HG03025 (cell line): ENCODE data around the gene TUBGCP2.
A peak's percentile ranks its signal among the peaks of the same experiment; 100 is the strongest.
"Not testable (repeated sequence)": the region's sequence is repeated elsewhere in the genome, so short reads cannot be mapped to it uniquely, and the experiment has no call there.

Source experiments
- ATAC-seq: cut with Tn5 transposase; IDR thresholded peaks from one replicate; pipeline ENCODE4 v1.9.1; 2021; ENCODE audit warnings: mild to moderate bottlenecking, moderate library complexity; ENCODE audit not compliant: unreplicated experiment, low FRiP score

TUBGCP2 gene

DNA sequence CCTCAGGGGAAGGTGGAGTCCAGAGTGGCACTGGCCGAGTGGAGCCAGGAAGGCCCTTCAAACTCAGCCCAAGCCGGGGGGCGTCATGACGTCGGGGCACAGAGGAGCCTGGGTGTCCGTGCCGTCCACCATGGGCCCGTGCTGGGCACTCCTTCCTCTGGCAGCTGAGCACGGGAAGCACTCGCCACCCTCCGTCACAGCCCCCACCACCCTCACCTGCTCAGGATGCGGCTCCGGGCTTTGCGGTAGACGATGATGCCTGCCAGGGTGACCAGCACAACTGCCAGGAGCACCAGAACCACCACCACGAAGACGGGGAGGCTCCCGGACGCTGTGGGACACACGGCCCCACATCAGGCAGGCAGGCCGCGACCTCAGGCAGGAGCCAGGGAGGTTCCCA is 40.1 kb downstream of the TUBGCP2 start:
- ATAC-seq, result no peak

DNA sequence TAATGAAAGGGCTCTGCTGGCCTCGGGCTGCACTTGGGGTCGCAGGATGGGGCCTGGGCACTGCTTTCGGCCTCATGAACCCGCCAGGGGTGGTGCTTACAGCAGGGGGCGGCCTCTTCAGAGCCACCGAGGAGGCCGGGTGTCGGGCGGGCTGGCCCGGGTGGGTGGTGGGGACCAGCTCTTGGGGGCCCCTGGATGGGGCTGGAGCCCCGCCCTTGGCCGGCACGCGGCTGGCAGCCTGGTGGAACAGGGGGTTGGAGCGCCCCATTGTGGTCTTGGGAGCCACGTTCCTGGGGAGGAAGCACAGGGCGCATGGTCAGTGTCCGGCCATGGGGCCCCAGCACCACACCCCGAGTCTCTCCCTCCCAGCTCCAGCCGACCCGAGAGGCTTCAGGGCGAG is 40.8 kb downstream of the TUBGCP2 start:
- no peak for ATAC-seq

DNA sequence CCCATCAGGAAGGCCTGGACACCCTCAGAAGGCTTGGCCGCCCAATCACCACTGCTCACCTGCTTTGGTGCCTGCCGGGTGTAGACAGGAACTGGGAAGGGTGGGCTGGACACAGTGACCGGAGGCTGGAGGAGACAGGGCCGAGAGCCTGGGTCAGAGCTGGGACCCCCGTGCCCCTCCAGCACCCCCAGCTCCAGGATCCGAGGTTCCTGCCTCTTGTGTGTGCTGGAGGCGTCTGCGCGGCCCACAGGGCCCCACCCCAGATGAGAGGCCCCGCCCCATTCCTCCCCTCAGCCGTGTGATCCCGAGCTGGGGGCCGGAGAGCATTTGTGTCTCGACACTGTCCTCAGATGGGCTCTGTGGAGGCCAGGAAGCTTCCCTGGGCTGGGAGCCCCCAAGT is 41.4 kb downstream of the TUBGCP2 start:
- no peak for ATAC-seq

DNA sequence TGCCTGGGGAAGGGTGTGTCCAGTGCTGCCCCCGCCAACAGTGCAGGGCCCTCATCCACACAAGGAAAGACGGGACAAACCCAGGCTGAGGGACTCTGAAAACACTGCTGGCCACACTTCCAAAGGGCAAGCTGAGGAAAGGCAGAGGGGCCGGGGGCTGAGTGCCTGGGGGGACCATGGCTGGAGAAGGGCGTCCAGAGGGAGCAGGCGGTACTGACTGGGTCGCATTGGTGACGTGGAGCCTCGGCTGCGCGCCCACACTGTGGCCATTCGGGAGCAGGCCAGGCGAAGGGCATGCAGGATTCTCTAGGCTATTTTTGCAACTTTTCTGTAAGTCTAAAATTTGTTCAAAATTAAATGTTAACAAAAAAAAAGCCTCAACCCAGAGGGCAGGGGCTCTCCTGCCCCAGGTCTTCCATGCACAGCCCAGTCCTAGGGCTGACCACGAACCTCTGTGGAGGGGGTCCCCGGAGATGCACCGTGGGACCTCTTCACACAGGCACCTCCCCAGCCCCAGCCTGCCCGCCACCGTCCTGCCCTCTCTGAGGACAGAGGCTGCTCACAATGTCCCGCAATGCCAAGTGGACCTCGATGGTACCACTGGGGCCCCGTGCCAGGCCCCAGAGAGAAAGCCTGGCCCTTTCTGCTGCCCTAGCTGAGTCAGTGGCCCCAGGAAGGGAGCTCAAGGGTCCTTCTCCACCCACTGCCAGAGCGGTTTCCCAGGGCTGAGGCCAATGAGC is 42.4 kb downstream of the TUBGCP2 start:
- no peak for ATAC-seq

DNA sequence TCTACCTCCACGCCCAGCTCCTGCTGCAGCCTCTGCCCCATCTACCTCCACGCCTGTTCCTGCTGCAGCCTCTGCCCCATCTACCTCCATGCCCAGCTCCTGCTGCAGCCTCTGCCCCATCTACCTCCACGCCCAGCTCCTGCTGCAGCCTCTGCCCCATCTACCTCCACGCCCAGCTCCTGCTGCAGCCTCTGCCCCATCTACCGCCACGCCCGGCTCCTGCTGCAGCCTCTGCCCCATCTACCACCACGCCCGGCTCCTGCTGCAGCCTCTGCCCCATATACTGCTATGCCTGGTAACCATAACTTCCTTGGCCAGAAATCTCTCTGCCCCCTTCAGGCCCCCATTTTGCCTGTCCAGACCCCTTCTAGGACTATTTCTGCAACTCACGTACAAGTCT is 43.6 kb downstream of the TUBGCP2 start:
- ATAC-seq, result not testable (repeated sequence)

DNA sequence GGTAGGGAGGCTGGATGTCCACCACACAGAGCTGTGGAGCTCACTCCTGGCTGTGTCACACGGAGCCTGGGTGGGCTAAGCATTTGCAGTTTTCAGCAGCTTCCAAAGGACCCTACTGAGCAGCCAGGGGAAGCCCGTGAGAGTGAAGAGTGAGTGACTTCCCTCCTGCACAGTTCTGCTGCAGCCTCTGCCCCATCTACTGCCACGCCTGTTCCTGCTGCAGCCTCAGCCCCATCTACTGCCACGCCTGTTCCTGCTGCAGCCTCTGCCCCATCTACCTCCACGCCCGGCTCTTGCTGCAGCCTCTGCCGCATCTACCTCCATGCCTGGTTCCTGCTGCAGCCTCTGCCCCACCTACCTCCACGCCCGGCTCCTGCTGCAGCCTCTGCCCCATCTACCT is 44.2 kb downstream of the TUBGCP2 start:
- no peak for ATAC-seq

DNA sequence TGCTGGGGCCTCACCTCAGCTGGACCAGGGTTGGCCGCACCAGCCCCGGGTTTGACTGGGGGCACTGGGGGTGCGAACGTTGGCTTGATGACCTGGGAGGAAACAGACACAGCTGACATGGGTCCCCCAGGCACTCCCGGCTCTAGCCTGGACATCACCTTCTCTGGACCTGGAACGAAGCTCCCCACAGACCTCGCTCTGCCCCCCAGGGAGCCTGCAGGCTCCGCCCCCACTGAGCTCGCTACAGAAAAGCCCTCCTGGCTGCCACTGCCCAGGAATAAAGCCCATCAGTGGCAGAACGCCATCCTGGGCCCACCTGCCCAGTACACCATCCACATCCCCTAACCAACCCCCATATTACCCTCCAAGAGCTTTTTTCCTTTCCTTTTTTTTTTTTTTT is 45.0 kb downstream of the TUBGCP2 start:
- ATAC-seq, result no peak

DNA sequence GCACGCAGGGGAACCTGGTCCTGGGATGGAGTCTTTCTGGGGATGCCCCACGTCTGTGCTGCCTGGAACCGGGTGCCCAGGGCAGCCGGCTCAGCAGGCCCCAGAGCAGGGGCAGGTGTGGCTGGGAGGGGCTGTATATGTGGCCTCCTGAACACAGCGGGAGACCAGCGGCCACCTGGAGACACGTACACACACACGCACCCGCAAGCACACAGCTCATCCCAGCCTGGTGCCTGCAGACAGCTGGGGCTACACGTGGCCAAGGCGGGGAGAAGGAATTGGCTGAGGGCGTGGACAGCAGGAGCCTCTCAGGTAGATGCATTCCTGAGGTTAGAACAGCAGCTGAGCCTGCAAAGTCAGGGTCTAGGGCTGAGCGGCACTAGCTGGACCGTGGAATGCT is 46.0 kb downstream of the TUBGCP2 start:
- ATAC-seq, result no peak

DNA sequence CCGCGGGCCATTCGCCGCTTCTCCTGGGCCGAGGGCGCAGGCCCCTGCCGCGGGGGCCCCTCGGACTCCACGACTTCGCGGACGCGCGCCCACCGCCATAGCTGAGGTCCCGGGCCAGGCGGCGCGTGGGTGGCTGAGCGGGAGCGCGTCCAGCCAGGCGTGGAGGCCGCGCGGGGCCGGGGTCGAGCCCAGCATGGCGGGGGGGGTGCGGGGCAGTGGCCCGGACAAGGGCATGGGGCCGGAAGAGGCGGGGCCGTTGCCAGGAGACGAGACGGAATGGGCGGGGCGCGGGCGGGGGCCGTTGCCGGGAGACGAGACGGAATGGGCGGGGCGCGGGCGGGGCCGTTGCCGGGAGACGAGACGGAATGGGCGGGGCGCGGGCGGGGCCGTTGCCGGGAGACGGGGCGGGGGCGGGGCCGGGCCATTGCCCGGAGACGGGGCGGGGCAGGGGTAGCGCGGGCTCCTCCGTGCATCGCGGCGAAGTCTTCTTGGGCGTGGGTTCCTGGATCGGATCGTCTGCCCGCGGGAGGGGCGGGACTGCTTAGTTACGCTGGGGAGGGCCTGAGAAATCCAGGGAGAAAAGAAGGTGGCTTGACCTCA is 46.8 kb downstream of the TUBGCP2 start:
- peak; percentile 45 for ATAC-seq

DNA sequence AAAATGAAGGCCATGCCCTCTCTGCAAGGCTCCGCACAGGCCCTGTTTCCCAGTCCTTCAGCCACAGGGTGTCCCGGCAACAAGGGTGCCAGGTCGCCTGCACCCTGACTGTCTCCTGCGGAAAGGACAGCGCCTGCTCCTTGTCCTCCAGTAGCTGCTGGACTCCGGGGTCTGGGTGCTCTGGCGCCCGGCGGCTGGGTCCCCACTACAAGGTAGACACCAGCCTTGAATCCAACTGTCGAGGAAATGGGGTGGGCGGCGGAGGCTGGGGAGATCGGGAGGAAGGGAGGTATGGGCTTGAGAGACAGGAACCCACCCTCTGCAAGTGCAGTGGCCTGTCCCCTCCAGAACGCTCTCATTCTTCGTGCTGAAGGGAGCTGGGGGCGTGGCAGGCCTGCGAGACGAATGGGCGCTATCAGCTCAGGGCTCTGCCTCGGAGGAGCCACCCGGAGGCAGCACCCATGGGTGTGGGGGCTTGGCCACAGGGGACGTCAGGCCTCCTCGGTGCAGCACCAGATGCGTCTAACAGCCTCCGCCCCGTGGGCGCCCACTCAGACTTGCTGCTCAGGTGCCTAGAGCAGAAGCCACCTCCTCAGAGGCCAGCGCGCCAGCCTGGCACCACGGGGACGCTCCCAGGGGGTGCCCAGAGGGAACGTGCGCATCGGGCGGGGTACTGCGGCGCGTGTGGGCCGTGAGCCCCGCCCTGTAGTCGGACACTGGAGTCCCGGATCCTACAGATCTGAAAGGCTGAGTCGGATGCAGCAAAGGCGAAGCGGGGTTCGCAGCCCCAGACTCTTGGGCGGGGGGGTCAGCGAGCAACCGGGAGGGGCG is 47.6 kb downstream of the TUBGCP2 start:
- peak; percentile 37 for ATAC-seq

DNA sequence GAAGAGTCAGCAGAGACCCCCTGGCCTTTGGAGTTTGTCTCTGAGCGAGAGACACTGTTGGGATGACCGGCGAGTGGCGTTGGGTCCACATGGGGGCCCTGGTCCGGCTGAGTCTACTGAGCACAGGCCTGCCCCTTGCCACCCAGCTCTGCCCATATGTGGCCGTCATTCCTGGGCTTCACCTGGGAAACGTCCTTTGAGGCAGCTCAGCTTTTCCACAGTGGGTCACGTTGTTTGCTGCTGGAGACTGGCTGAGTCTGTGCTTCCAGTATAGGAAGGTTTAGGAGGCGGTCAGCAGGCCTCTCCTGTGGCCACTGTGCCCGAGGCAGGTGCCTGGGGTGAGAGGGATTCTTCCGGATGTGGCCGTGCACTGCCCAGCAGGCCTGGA is 49.1 kb downstream of the TUBGCP2 start:
- no peak for ATAC-seq

DNA sequence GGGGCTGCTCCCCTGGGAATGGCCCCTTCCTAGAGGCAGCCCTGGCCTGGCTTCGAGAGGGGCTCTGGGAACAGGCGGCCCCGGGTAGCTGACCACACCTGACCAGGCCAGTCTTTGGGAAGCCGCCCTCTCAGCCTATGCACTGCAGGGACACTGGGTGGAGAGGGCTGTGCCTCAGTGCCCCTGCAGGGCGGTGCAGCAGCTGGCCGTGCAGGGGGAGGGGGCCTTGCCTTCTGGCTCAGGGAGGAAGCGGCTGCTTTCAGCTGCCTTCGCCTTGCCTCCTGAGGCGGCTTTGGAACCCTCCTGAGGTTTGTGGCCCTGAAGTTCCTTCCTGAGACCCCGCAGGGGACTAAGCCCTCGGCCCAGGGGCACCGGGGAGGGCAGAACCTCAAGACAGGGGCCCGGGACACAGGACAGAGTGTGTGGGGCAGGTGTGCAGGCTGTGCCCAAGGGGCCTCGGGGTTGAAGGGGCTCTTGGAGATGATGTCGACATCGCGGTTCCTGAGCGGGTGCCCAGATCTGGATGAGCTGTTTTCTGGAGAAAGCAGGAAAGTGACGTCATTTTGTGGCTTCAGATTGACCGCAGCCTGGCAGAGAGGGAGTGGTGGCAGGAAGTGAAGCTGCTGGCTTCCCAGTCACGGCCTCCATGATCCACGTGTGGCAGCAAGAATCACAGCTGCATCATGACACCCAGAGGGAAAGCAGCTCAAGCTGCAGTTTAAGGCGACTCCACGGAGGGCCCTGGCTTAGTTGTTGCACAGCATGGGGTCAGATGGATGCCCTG is 49.7 kb downstream of the TUBGCP2 start:
- no peak for ATAC-seq

DNA sequence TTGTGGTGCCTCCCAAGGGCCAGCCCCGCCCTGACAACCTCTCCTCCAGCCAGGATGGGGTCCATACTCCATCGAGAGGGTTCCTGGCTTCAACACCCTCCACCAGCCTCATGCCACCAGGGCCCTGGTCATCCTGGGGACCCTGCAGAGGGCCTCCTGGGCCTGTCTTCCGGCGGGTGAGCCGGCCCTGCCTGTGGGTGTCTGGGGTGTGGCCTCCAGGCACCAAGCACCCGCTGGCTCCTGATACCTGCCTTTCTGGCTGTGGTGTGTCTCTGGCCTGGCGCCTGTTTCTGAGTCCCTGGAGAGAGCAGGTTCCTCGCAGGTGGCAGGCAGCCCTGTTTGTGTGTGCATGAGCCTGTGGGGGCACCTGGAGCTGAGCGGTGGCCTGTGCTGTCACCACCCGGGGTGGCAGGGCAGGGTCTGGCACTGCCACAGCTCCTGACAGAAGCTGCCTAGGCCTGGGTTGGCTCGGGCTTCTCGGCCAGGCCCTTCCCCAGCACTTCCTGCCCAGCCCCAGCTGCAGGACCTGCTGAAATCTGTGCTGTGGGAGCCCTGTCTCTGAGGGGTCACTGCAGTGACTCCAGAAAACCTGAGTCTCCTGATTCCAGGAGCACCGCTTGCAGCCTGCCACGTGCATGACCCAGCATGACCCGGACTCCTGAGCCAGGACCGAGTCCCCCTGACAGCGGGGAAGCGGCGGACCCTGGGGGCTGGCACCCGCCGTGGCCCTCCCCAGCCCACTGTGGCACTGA is 50.4 kb downstream of the TUBGCP2 start:
- no peak for ATAC-seq

DNA sequence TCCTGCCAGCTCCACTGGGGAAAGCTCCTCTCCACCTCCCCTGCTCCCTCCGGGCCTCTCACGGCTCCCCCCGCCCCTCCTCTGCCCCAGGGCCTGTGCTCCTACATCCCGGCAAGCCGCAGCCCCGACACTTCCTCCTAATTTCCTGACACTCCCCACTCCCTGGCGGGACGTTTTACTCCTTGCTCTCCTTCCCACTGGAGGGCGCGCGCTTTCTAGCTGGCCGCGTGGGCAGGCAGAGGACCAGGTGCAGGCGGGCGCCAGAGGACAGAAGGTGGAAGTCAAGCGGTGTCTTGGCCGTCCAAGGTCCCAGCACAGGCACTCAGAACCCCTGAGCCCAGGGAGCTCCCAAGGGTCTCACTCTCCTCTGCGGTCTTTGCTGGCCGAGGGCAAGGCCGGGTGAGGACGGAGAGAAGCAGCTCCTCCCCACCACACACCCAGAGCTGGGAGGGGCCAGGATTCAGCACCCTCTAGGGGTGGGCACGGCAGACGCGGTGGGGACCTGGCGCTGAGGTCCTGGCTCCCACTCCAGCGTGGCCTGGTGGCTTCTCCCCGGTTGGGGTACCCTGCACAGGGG is 51.1 kb downstream of the TUBGCP2 start:
- ATAC-seq, result no peak

DNA sequence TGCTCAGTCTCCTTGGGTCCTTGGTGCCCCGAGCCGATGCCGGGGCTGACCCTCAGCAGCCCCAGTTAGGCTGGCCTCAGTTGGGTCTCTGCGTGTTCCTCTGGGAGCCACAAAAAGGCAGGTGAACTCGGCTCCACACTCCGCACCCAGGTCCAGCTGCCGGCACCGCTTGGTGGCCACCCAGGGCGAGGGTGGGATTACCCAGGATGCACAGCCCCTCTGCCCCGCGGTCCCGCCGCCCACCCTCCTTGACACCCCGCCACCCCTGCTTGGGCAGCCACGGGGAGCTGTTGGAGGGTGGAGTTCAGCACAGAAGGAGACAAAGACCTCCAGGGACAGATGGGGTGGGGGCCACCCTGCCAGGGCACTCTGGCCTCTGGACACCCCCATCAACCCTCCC is 53.3 kb downstream of the TUBGCP2 start:
- ATAC-seq, result no peak

DNA sequence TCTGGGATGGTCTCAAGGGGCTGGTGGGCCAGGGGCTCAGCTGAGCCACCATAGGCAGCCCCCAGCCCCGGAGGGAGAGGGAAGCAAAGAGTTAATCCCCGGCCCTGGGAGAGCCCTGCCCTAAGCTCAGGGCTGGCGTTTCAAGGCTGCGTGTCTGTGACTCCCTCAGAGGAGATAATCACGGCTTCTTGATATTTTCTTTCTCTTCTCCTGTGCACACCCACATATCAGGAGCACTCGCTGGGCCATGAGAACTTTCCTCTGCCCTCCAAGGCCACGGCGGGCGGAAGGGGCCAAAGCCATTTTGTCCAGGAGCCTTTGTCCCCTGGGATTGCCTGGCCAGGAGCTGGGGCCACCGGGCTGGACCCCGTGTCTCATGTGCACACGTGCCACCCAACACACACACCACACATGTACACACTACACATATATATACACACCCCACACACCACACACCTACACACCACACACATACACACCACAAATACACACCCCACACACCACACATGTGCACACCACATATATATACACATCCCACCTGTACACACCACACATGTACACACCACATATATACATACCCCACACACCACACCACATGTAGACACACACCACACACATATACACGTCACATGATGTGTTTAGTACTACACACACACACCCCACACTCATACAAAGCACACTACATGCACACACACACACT is 54.1 kb downstream of the TUBGCP2 start:
- no peak for ATAC-seq

DNA sequence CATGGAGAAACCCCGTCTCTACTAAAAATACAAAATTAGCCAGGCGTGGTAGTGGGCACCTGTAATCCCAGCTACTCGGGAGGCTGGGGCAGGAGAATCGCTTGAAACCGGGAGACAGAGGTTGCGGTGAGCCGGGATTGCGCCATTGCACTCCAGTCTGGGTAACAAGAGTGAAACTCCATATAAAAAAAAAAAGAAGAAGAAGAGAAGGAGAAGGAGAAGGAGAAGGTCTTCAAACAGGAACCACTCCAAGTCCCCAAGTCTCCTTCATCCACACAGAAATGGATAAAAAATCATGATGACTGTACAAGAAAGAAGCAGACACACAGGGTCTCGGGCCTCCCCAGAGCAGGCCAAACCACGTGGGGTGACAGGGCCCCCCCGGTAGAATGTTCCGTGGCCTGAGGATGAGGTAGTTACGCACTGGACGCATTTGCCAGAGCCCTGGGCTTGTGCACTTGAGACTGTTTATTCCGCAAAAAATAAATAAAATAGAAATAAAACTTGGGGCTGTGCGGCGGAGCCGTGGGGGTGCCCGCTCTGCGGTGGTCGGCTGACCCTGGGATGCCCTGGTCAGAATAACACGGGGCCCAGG is 55.2 kb downstream of the TUBGCP2 start:
- ATAC-seq, result no peak

DNA sequence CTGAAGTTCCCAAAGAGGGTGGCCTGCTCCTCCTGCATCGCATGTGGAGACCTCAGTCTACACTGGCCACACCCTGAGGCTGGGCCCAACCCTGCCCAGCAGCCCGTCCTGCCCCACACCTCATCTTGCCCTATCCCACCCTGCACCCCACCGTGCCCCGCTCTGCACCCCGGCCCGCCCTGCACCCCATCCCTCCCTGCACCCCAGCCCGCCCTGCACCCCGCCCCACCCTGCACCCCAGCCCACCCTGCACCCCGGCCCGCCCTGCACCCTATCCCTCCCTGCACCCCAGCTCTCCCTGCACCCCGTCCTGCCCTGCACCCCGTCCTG is 56.5 kb downstream of the TUBGCP2 start:
- ATAC-seq, result no peak
